BE2C (cell line): ENCODE measurements around the gene METTL16.

ENCODE experiments used
- DNase-seq: peaks from one replicate; pipeline ENCODE4 v3.0.0-alpha.2; 2020
- H3K27me3 ChIP-seq: fragments of 250-450 bp; sonication (Bioruptor Pico); 2 replicates; pipeline ENCODE4 v1.5.1; 2020; ENCODE audit warnings: mild to moderate bottlenecking
- H3K36me3 ChIP-seq: fragments of 250-450 bp; sonication (Bioruptor Pico); 2 replicates; pipeline ENCODE4 v1.5.1; 2020; ENCODE audit warnings: mild to moderate bottlenecking
- H3K4me1 ChIP-seq: fragments of 250-450 bp; sonication (Bioruptor Pico); 2 replicates; pipeline ENCODE4 v1.5.1; 2020
- H3K4me3 ChIP-seq: 2 replicates; pipeline ENCODE4 v1.5.1; 2011; ENCODE audit warnings: low read depth, low read length
- H3K9me3 ChIP-seq: fragments of 250-450 bp; sonication (Bioruptor Pico); 2 replicates; pipeline ENCODE4 v1.5.1; 2020
- CTCF ChIP-seq: IDR thresholded peaks from 2 replicates; pipeline ENCODE4 v1.5.1; 2012; ENCODE audit warnings: mild to moderate bottlenecking, low read depth, low read length

METTL16 gene

DNA sequence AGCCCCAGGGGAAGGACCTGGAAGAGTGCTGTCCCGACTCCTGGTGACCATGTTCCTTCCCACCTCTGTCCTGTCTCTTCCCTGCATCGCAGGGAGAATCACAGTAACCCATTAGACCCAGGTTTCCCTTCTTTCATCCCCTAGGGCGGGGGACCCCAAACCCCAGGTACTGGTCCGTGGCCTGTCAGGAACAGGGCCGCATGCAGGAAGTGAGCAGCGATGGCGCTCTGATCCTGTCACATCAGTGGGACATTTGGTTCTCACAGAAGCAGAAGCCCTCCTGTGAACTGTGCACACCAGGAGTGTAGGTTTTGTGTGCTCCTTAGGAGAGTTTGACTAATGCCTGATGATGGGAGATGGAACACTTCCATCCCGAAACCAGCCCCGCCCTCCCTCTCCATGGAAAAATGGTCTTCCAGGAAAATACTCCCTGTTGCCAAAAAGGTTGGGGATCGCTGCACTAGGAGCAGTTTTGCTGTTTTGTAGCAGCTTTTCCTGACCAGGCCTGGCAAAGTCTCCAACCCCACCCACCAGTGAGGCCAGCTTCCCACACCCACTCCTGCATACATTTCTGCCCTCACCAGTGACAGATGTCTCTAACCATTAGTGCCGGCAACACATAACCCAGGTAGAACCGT is 121.4 kb downstream of the METTL16 start:
- H3K4me1 ChIP-seq, result peaks cover 6% of the 10 kb centered on the region
- no peaks in the 10 kb centered on the region for H3K27me3 ChIP-seq
- no peaks in the 10 kb centered on the region for H3K9me3 ChIP-seq
- no peak for DNase-seq
- no peak overlapping the region for H3K4me3 ChIP-seq
- no peak for TF ChIP-seq CTCF
- H3K36me3 ChIP-seq, result peaks cover 9% of the 10 kb centered on the region

DNA sequence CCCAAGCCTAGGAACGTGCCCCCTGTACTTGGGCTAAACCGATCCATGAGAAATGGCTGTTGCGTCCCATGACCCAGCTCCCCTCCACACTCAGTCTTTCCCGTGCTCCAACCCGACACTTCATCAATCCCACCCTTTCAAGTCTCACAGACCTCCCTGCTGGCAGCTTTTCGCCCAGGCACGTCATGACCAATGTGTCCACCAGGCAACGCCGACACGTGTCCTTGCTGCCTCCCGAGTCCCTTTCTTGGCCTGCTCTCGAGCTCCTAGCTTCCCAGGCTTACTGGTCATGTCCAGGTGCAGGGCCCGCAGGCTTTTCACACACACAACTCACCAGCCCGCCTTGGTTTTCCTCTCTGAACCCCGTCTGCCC is 123.0 kb downstream of the METTL16 start:
- Histone ChIP-seq H3K4me3 (no peak overlapping the region), H3K36me3 (peaks cover 9% of the 10 kb centered on the region), H3K27me3 (no peaks in the 10 kb centered on the region), H3K4me1 (no peaks in the 10 kb centered on the region), H3K9me3 (no peaks in the 10 kb centered on the region)
- no peak for TF ChIP-seq CTCF
- DNase-seq, result peak; percentile 32

GRCh38 chr17:2388020-2388682 is 123.5 kb downstream of the METTL16 start:
- no peaks in the 10 kb centered on the region for H3K27me3 ChIP-seq
- peaks cover 9% of the 10 kb centered on the region for H3K36me3 ChIP-seq
- H3K9me3 ChIP-seq, result no peaks in the 10 kb centered on the region
- H3K4me3 ChIP-seq, result no peak overlapping the region
- no peak for TF ChIP-seq CTCF
- H3K4me1 ChIP-seq, result no peaks in the 10 kb centered on the region
- no peak for DNase-seq

- H3K4me3 ChIP-seq, result no peak overlapping the region
- no peak for TF ChIP-seq CTCF
- DNase-seq, result no peak
- H3K4me1 ChIP-seq, result no peaks in the 10 kb centered on the region
- no peaks in the 10 kb centered on the region for H3K27me3 ChIP-seq
- no peaks in the 10 kb centered on the region for H3K9me3 ChIP-seq
- peaks cover 9% of the 10 kb centered on the region for H3K36me3 ChIP-seq
Observed at GRCh38 chr17:2387086-2388019, 124.3 kb downstream of the METTL16 start.

- no peak for DNase-seq
- no peak for TF ChIP-seq CTCF
- no peaks in the 10 kb centered on the region for H3K4me1 ChIP-seq
- peaks cover 8% of the 10 kb centered on the region for H3K36me3 ChIP-seq
- no peak overlapping the region for H3K4me3 ChIP-seq
- H3K27me3 ChIP-seq, result no peaks in the 10 kb centered on the region
- no peaks in the 10 kb centered on the region for H3K9me3 ChIP-seq
Observed at GRCh38 chr17:2386400-2387085, 125.1 kb downstream of the METTL16 start.
